ENCODE results near the gene DLX2.

DNA sequence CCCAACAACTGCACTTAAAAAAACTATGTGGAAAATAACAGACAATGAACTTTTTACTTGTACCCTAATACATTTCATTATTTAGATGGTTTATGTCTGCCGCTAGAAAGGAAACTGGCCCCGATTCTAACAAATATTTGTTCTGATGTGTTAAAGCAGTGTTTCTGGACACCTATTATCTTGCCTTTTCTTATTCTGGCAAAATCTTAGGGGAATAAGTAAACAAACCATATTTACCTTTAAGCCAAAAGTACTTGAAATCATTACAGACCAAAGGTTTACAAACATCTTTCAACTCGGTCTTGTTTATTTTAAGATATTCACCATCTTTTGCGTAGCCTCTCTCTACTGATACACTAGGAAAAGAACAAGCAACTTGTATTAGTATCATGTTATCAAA lies 29.2 kb downstream of the DLX2 start:
- TF ChIP-seq POLR2A (IDR thresholded peaks at IDR 0.05) = no peak
- TF ChIP-seq, protein P1, sequence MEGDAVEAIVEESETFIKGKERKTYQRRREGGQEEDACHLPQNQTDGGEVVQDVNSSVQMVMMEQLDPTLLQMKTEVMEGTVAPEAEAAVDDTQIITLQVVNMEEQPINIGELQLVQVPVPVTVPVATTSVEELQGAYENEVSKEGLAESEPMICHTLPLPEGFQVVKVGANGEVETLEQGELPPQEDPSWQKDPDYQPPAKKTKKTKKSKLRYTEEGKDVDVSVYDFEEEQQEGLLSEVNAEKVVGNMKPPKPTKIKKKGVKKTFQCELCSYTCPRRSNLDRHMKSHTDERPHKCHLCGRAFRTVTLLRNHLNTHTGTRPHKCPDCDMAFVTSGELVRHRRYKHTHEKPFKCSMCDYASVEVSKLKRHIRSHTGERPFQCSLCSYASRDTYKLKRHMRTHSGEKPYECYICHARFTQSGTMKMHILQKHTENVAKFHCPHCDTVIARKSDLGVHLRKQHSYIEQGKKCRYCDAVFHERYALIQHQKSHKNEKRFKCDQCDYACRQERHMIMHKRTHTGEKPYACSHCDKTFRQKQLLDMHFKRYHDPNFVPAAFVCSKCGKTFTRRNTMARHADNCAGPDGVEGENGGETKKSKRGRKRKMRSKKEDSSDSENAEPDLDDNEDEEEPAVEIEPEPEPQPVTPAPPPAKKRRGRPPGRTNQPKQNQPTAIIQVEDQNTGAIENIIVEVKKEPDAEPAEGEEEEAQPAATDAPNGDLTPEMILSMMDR (IDR thresholded peaks at IDR 0.05) = no peak
- TF ChIP-seq EP300 (IDR thresholded peaks at IDR 0.05) = no peak

Data from sigmoid colon (tissue), 4 donors.